ENCODE measurements around the gene CDH7.

DNA sequence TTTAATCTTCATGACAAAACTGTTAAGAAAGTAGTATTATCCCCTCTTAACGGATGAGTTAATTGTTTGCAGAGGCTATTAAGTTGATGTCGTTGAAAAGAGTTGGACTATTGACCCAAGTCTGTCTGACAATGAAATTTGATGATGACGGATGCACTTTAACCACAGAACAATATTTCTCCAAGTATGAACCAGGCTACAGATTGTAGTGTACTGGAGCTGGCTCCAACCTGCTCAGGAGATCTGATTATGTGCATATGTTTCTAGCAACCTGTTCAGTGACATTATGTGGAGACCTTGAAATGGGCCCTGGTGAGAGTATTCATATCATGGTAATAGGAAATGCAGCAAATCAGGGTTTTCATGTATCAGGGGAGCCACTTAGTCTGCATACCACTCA lies 174.1 kb downstream of the CDH7 start:
- TF ChIP-seq, protein P1, sequence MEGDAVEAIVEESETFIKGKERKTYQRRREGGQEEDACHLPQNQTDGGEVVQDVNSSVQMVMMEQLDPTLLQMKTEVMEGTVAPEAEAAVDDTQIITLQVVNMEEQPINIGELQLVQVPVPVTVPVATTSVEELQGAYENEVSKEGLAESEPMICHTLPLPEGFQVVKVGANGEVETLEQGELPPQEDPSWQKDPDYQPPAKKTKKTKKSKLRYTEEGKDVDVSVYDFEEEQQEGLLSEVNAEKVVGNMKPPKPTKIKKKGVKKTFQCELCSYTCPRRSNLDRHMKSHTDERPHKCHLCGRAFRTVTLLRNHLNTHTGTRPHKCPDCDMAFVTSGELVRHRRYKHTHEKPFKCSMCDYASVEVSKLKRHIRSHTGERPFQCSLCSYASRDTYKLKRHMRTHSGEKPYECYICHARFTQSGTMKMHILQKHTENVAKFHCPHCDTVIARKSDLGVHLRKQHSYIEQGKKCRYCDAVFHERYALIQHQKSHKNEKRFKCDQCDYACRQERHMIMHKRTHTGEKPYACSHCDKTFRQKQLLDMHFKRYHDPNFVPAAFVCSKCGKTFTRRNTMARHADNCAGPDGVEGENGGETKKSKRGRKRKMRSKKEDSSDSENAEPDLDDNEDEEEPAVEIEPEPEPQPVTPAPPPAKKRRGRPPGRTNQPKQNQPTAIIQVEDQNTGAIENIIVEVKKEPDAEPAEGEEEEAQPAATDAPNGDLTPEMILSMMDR (IDR thresholded peaks at IDR 0.05; ENCODE audit: borderline replicate concordance, extremely low read depth, low read length, poor library complexity, severe bottlenecking): no peak
- no peak for TF ChIP-seq EZH2 (IDR thresholded peaks at IDR 0.05; ENCODE audit: borderline replicate concordance, low read depth, low read length, severe bottlenecking)

All from DND-41 (cell line).